A673 (cell line): ENCODE measurements around the gene PARVA.

Experiments used
- EZH2 ChIP-seq: fragments of 200-600 bp; sonication (generic); IDR thresholded peaks from 2 replicates; pipeline ENCODE4 v1.6.1; 2017; ENCODE audit warnings: borderline replicate concordance, low read depth, mild to moderate bottlenecking, mixed read lengths, antibody characterized with exemption, low read length; ENCODE audit not compliant: poor library complexity, severe bottlenecking
- TF ChIP-seq, protein P1 (sequence below): fragments of 300-800, 200-600 bp; sonication (generic); conservative IDR thresholded peaks from 2 replicates; pipeline ENCODE4 v1.5.1; 2017; ENCODE audit warnings: low read depth, mild to moderate bottlenecking, antibody characterized with exemption, low read length, moderate library complexity, mixed read lengths

DNA sequence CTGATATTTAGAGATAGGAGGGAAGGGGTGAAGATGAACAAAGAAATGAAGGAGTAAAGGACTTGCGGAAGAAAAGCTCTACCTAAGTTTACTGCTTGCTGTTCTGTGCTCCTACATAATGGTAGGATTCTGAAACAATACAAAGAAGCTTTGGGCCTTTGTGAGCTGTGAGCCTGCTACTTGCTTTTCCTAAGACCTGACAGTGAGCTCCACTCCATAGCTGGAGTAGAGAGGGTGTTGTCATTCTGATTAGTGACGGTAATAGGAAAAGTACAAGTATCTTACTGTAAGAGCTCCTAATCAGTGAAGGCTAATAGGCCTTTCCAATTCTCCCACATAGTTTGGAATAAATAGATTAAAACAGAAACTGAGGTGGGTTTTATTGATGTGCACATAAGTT, 75.9 kb downstream of the PARVA start:
- TF ChIP-seq, protein P1, sequence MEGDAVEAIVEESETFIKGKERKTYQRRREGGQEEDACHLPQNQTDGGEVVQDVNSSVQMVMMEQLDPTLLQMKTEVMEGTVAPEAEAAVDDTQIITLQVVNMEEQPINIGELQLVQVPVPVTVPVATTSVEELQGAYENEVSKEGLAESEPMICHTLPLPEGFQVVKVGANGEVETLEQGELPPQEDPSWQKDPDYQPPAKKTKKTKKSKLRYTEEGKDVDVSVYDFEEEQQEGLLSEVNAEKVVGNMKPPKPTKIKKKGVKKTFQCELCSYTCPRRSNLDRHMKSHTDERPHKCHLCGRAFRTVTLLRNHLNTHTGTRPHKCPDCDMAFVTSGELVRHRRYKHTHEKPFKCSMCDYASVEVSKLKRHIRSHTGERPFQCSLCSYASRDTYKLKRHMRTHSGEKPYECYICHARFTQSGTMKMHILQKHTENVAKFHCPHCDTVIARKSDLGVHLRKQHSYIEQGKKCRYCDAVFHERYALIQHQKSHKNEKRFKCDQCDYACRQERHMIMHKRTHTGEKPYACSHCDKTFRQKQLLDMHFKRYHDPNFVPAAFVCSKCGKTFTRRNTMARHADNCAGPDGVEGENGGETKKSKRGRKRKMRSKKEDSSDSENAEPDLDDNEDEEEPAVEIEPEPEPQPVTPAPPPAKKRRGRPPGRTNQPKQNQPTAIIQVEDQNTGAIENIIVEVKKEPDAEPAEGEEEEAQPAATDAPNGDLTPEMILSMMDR: no peak
- TF ChIP-seq EZH2: no peak
